Loucy (cell line): Measurements from ENCODE around the gene HOXA2.

Experiments used
- H2AFZ ChIP-seq: fragments of 200-600 bp; sonication (generic); 2 replicates; pipeline ENCODE4 v1.6.0; 2016; ENCODE audit warnings: antibody characterized with exemption, mild to moderate bottlenecking, low read length, moderate library complexity
- H3F3A ChIP-seq: fragments of 200-600 bp; 2 replicates; pipeline ENCODE4 v1.6.0; 2016; ENCODE audit warnings: antibody characterized with exemption, low read depth, mild to moderate bottlenecking
- H3K27me3 ChIP-seq: fragments of 200-600 bp; sonication (generic); 2 replicates; pipeline ENCODE4 v1.6.1; 2014; ENCODE audit warnings: low read length, mild to moderate bottlenecking; ENCODE audit not compliant: insufficient read depth, poor library complexity, severe bottlenecking
- H3K36me3 ChIP-seq: fragments of 200-600 bp; sonication (generic); 2 replicates; pipeline ENCODE4 v1.6.1; 2016; ENCODE audit warnings: low read length; ENCODE audit not compliant: insufficient read depth
- H3K4me1 ChIP-seq: fragments of 200-600 bp; sonication (generic); 2 replicates; pipeline ENCODE4 v1.5.1; 2014; ENCODE audit warnings: low read length, mild to moderate bottlenecking; ENCODE audit not compliant: insufficient read depth, poor library complexity, severe bottlenecking
- H3K4me2 ChIP-seq: fragments of 200-600 bp; sonication (generic); 2 replicates; pipeline ENCODE4 v1.6.0; 2014; ENCODE audit warnings: antibody characterized with exemption, low read length, low read depth, mild to moderate bottlenecking; ENCODE audit not compliant: poor library complexity, severe bottlenecking
- H3K4me3 ChIP-seq: fragments of 200-600 bp; sonication (generic); 2 replicates; pipeline ENCODE4 v1.5.1; 2014; ENCODE audit warnings: low read length, mild to moderate bottlenecking, mixed read lengths; ENCODE audit not compliant: poor library complexity, severe bottlenecking
- H3K79me2 ChIP-seq: fragments of 200-600 bp; sonication (generic); 2 replicates; pipeline ENCODE4 v1.6.1; 2014; ENCODE audit warnings: low read length; ENCODE audit not compliant: insufficient read depth
- H3K9ac ChIP-seq: fragments of 200-600 bp; sonication (generic); 2 replicates; pipeline ENCODE4 v1.6.0; 2014; ENCODE audit warnings: mild to moderate bottlenecking, low read depth, low read length, moderate library complexity; ENCODE audit not compliant: poor library complexity, severe bottlenecking
- H3K9me2 ChIP-seq: fragments of 200-600 bp; sonication (generic); replicated peaks from 2 replicates; pipeline ENCODE4 v1.6.1; 2016; ENCODE audit warnings: low read depth, low read length, mixed read lengths
- H3K9me3 ChIP-seq: fragments of 200-600 bp; sonication (generic); 2 replicates; pipeline ENCODE4 v1.6.1; 2014; ENCODE audit warnings: mild to moderate bottlenecking, antibody characterized with exemption, low read length, low read depth; ENCODE audit not compliant: insufficient read depth
- H4K20me1 ChIP-seq: fragments of 200-600 bp; sonication (generic); 2 replicates; pipeline ENCODE4 v1.6.0; 2014; ENCODE audit warnings: antibody characterized with exemption, low read length, mild to moderate bottlenecking; ENCODE audit not compliant: insufficient read depth, poor library complexity, severe bottlenecking
- EZH2phosphoT487 ChIP-seq: fragments of 200-600 bp; IDR thresholded peaks from 2 replicates; pipeline ENCODE4 v1.6.1; 2018; ENCODE audit warnings: antibody characterized with exemption, mild to moderate bottlenecking, moderate library complexity, borderline replicate concordance
- TF ChIP-seq, protein P1 (sequence below): fragments of 200-600 bp; sonication (generic); conservative IDR thresholded peaks from 2 replicates; pipeline ENCODE4 v1.5.1; 2014; ENCODE audit warnings: mild to moderate bottlenecking, antibody characterized with exemption, low read length

HOXA2 gene

DNA sequence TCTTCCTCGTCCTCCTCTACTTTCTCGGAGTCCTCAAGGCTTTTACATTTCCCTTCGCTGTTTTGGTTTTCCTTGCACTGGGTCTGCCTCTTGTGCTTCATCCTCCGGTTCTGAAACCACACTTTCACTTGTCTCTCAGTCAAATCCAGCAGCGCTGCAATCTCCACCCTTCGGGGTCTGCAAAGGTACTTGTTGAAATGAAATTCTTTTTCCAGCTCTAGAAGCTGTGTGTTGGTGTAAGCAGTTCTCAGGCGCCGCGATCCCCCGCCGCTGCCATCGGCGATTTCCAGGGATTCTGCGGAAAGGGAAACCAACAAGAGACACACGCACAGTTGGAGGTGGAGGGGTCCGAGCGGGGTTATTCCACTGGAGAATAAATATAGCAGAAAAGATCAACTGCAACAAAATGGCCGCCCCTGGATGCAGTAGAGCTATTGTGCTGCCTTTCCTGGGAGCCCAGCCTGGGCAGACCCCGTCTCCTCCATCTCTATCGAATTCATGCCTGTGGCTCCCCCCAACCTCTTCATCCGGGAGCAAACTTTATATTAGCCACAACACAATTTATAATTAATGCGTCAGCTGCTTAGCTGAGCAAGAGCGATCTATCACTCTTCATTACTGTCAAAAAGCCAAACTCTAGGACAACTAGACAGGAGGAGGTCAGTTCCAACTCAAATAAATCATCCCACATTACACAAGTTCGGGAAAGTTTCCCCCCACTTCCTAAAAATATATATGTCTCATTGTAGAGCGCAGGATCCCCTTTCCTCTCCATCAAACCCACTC, 1.1 kb downstream of the HOXA2 start:
- H3K36me3 ChIP-seq: peaks cover 16% of the 10 kb centered on the region; the same call in 1 of the 2 replicates
- no peak overlapping the region for H2AFZ ChIP-seq
- no peaks in the 10 kb centered on the region for H3K27me3 ChIP-seq
- peak overlapping the region; percentile 87 for H3K9ac ChIP-seq
- TF ChIP-seq EZH2phosphoT487: no peak
- TF ChIP-seq, protein P1, sequence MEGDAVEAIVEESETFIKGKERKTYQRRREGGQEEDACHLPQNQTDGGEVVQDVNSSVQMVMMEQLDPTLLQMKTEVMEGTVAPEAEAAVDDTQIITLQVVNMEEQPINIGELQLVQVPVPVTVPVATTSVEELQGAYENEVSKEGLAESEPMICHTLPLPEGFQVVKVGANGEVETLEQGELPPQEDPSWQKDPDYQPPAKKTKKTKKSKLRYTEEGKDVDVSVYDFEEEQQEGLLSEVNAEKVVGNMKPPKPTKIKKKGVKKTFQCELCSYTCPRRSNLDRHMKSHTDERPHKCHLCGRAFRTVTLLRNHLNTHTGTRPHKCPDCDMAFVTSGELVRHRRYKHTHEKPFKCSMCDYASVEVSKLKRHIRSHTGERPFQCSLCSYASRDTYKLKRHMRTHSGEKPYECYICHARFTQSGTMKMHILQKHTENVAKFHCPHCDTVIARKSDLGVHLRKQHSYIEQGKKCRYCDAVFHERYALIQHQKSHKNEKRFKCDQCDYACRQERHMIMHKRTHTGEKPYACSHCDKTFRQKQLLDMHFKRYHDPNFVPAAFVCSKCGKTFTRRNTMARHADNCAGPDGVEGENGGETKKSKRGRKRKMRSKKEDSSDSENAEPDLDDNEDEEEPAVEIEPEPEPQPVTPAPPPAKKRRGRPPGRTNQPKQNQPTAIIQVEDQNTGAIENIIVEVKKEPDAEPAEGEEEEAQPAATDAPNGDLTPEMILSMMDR: no peak
- H3K4me2 ChIP-seq: peak overlapping the region; percentile 95
- H3K4me1 ChIP-seq: peaks cover 21% of the 10 kb centered on the region
- H3F3A ChIP-seq: no peaks in the 10 kb centered on the region
- H3K9me3 ChIP-seq: no peaks in the 10 kb centered on the region
- H4K20me1 ChIP-seq: peaks cover 17% of the 10 kb centered on the region
- peak overlapping the region; percentile 88 for H3K4me3 ChIP-seq
- H3K79me2 ChIP-seq: peaks cover 84% of the 10 kb centered on the region
- no peaks in the 10 kb centered on the region for H3K9me2 ChIP-seq

DNA sequence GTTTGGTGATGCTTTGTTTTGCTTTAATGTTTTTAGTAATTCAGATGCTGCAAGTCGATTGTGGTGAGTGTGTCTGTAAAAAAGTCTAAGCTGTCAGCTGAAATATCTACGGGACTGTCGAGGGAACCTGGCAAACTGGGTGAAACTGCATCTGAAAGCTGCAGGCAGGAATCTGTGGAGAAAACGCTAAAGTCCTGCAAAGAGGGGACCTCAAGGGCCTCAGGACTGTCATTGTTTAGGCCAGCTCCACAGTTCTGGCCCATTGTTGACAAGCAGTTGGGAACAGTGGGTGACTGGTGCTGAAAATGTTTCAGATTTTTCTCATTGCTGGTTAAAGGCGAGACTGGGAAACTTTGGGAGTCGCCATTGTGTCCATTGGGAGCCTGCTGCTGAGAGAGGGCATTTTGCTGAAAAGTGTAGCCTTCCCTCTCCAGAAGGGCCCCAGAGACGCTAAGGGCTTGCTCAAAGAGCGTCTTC, 1.8 kb downstream of the HOXA2 start:
- H3K4me1 ChIP-seq: peaks cover 21% of the 10 kb centered on the region
- no peaks in the 10 kb centered on the region for H3K9me2 ChIP-seq
- H3K9me3 ChIP-seq: no peaks in the 10 kb centered on the region
- H3F3A ChIP-seq: no peaks in the 10 kb centered on the region
- peaks cover 10% of the 10 kb centered on the region; the same call in 1 of the 2 replicates for H3K36me3 ChIP-seq
- TF ChIP-seq, protein P1: no peak
- TF ChIP-seq EZH2phosphoT487: no peak
- peak overlapping the region; percentile 87 for H3K9ac ChIP-seq
- peaks cover 81% of the 10 kb centered on the region for H3K79me2 ChIP-seq
- H4K20me1 ChIP-seq: peaks cover 17% of the 10 kb centered on the region
- H3K4me2 ChIP-seq: peak overlapping the region; percentile 95
- peak overlapping the region; percentile 88 for H3K4me3 ChIP-seq
- H2AFZ ChIP-seq: no peak overlapping the region
- no peaks in the 10 kb centered on the region for H3K27me3 ChIP-seq

DNA sequence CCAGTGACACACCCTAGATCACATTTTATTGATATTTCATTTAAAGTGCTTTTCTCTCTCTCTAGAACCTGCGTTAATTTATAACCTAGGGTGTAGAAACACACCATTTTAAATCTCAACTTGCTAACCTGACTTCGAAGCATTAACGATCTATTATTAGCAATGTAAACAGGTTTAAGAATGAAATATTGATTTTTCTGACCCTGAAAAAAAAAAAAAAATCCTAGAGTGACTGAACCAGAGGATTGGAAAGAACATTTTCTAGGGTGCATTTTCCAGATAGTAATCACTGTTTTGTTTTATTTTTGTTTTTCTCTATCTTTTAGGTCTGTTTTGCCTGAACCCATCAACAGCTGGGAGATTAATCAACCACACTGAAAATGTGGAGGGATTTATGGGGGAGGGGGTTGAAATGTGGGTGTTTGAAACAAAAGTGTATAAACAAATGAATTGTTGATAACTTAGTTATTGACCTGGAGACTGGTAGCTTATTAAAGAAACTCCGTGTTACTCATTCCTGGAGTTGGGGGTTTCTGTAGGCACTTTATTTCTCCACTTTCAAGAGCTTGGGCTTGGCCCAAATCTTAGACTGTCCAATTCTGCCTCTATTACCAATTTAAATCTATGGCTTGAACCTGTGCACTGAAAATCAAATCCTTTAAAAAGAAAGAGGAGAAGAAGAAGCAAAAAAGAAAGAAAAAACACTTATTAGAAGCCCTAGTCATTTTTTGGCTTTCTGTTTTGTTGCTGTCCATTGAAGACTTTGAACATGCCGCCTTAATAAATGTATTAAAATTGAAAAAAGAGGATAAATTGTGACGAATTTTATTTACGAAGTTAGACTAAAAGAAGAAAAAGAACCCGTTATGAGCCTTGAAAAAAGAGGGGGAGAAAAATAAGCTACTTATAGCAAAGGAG, 2.8 kb downstream of the HOXA2 start:
- Histone ChIP-seq H3K36me3 (peaks cover 5% of the 10 kb centered on the region; the same call in 1 of the 2 replicates), H3K9ac (peak overlapping the region; percentile 87), H3K4me3 (peak overlapping the region; percentile 88), H3K9me2 (no peaks in the 10 kb centered on the region), H3K27me3 (no peaks in the 10 kb centered on the region), H3K79me2 (peaks cover 90% of the 10 kb centered on the region), H2AFZ (no peak overlapping the region), H3K4me1 (peaks cover 29% of the 10 kb centered on the region), H3K4me2 (peak overlapping the region; percentile 95), H4K20me1 (peaks cover 17% of the 10 kb centered on the region), H3F3A (no peaks in the 10 kb centered on the region), H3K9me3 (no peaks in the 10 kb centered on the region)
- no peak for TF ChIP-seq EZH2phosphoT487
- TF ChIP-seq, protein P1: no peak
